H1 (cell line): ENCODE measurements around the gene PHACTR2. TPM values are rescaled to one million over a fixed set of nuclear protein-coding genes. Genes with fewer than 3 reads are reported as not detected.

ENCODE experiments used
- CTCF ChIA-PET: fragments of 300-600 bp; sonication (Branson Sonifier 250); formaldehyde crosslinking; loops from one replicate; lab custom pipeline; 2021; ENCODE audit not compliant: partially characterized antibody; lab: Charles Lee
- POLR2A ChIA-PET: fragments of 300-600 bp; sonication (Branson Sonifier 250); formaldehyde crosslinking; loops from one replicate; lab custom pipeline; 2021; ENCODE audit warnings: inconsistent platforms; ENCODE audit not compliant: partially characterized antibody; lab: Charles Lee
- DNase-seq, 2 experiments: peaks; one replicate each; pipeline versions ENCODE4 v3.0.0 to v3.0.0-alpha.2; 2010 to 2022; ENCODE audit warnings: low spot score in 2 of 2, low read depth in 1 of 2, mixed read lengths in 1 of 2
- FAIRE-seq: peaks from 2 replicates; lab custom pipeline; 2011; peaks lifted over from hg19 to GRCh38; lab: Jason Lieb, UNC
- H2AFZ ChIP-seq: 2 replicates; pipeline ENCODE4 v1.8.1; 2012; ENCODE audit warnings: low read length, inconsistent platforms
- H2AK5ac ChIP-seq: 2 replicates; pipeline ENCODE4 v1.6.1; 2013; ENCODE audit warnings: low read depth, low read length
- H2BK120ac ChIP-seq: replicated peaks from 2 replicates; pipeline ENCODE3; 2013; ENCODE audit warnings: low read depth, low read length, inconsistent platforms
- H2BK12ac ChIP-seq: 2 replicates; pipeline ENCODE4 v1.6.1; 2013; ENCODE audit warnings: low read depth, low read length
- H2BK15ac ChIP-seq: 2 replicates; pipeline ENCODE4 v1.6.1; 2013; ENCODE audit warnings: low read length
- H2BK20ac ChIP-seq: 2 replicates; pipeline ENCODE4 v1.6.1; 2013; ENCODE audit warnings: low read length
- H2BK5ac ChIP-seq: 2 replicates; pipeline ENCODE4 v1.6.1; 2013; ENCODE audit warnings: low read depth, low read length
- H3K14ac ChIP-seq: 2 replicates; pipeline ENCODE4 v1.6.1; 2013; ENCODE audit warnings: inconsistent platforms; ENCODE audit not compliant: insufficient read length
- H3K18ac ChIP-seq: 2 replicates; pipeline ENCODE4 v1.6.1; 2013; ENCODE audit warnings: low read length; ENCODE audit errors: extremely low read depth
- H3K23ac ChIP-seq: 2 replicates; pipeline ENCODE4 v1.6.1; 2013; ENCODE audit warnings: inconsistent platforms; ENCODE audit not compliant: insufficient read length
- H3K23me2 ChIP-seq: 2 replicates; pipeline ENCODE4 v1.6.1; 2013; ENCODE audit warnings: low read depth, low read length
- H3K27ac ChIP-seq: 2 replicates; pipeline ENCODE4 v1.6.1; 2011; ENCODE audit warnings: low read depth, low read length, inconsistent platforms
- H3K27me3 ChIP-seq, 4 experiments: replicated peaks in 1 of 4; 1 replicate in 1 of 4; 2 replicates in 3 of 4; pipeline versions ENCODE4 v1.6.1 to v1.8.1; 2011 to 2013; ENCODE audit warnings: low read length in 3 of 4, mild to moderate bottlenecking in 3 of 4, inconsistent platforms in 2 of 4, mixed read lengths in 2 of 4, moderate library complexity in 1 of 4; ENCODE audit not compliant: control insufficient read depth in 3 of 4, insufficient read depth in 3 of 4; ENCODE audit errors: extremely low read depth in 1 of 4
- H3K36me3 ChIP-seq, 4 experiments: 2 replicates each; pipeline versions ENCODE4 v1.6.1 to v1.8.1; 2011 to 2013; ENCODE audit warnings: mild to moderate bottlenecking in 4 of 4, low read length in 3 of 4, moderate library complexity in 2 of 4, control low read depth in 1 of 4, inconsistent platforms in 1 of 4; ENCODE audit not compliant: insufficient read depth in 4 of 4, control insufficient read depth in 2 of 4
- H3K4ac ChIP-seq: replicated peaks from 2 replicates; pipeline ENCODE3; 2013; ENCODE audit warnings: low read length, low read depth, mixed read lengths, inconsistent platforms; ENCODE audit not compliant: insufficient read length
- H3K4me1 ChIP-seq, 4 experiments: replicated peaks in 1 of 4; 1 replicate in 1 of 4; 2 replicates in 3 of 4; pipeline versions ENCODE4 v1.6.1 to v1.8.1; 2011 to 2013; ENCODE audit warnings: low read length in 3 of 4, inconsistent platforms in 2 of 4, mixed read lengths in 1 of 4; ENCODE audit not compliant: insufficient read depth in 4 of 4, control insufficient read depth in 3 of 4
- H3K4me2 ChIP-seq, 2 experiments: 2 replicates each; pipeline versions ENCODE4 v1.6.1 to v1.8.1; 2011 to 2013; ENCODE audit warnings: low read depth in 2 of 2, low read length in 2 of 2, control low read depth in 1 of 2, inconsistent platforms in 1 of 2, mild to moderate bottlenecking in 1 of 2; ENCODE audit not compliant: insufficient read depth in 1 of 2
- H3K4me3 ChIP-seq, 4 experiments: fragments of 200-600, 300-600 bp in 1 of 4; sonication (generic), shearing (Covaris generic), sonication (Bioruptor Twin) in 1 of 4; 2 replicates each; pipeline versions ENCODE4 v1.5.1 to v1.8.1; 2011 to 2016; ENCODE audit warnings: low read length in 4 of 4, low read depth in 3 of 4, control low read depth in 2 of 4, inconsistent platforms in 2 of 4, mild to moderate bottlenecking in 2 of 4, mixed read lengths in 1 of 4, moderate library complexity in 1 of 4; ENCODE audit not compliant: insufficient read depth in 2 of 4; ENCODE audit errors: extremely low read depth in 1 of 4
- H3K56ac ChIP-seq: replicated peaks from 2 replicates; pipeline ENCODE3; 2013; ENCODE audit warnings: low read depth, mild to moderate bottlenecking, mixed read lengths, low read length, inconsistent platforms; ENCODE audit not compliant: insufficient read length
- H3K79me1 ChIP-seq: 2 replicates; pipeline ENCODE4 v1.6.1; 2013; ENCODE audit warnings: low read depth, low read length, control low read depth
- H3K79me2 ChIP-seq, 2 experiments: 2 replicates each; pipeline versions ENCODE4 v1.6.1 to v1.8.1; 2012 to 2013; ENCODE audit warnings: low read length in 2 of 2, mild to moderate bottlenecking in 2 of 2, inconsistent platforms in 1 of 2; ENCODE audit not compliant: insufficient read depth in 2 of 2, control insufficient read depth in 1 of 2
- H3K9ac ChIP-seq, 4 experiments: replicated peaks in 1 of 4; 1 replicate in 1 of 4; 2 replicates in 3 of 4; pipeline versions ENCODE4 v1.6.1 to v1.8.1; 2011 to 2013; ENCODE audit warnings: low read depth in 3 of 4, low read length in 3 of 4, control low read depth in 2 of 4, mild to moderate bottlenecking in 2 of 4, moderate library complexity in 2 of 4, inconsistent platforms in 1 of 4; ENCODE audit errors: extremely low read depth in 1 of 4
- H3K9me3 ChIP-seq, 2 experiments: 2 replicates each; pipeline versions ENCODE4 v1.6.1 to v1.8.1; 2012 to 2013; ENCODE audit warnings: mild to moderate bottlenecking in 2 of 2, moderate library complexity in 2 of 2, control low read depth in 1 of 2, inconsistent platforms in 1 of 2, low read depth in 1 of 2, low read length in 1 of 2, mixed read lengths in 1 of 2; ENCODE audit not compliant: insufficient read depth in 2 of 2
- H4K20me1 ChIP-seq, 2 experiments: replicated peaks in 1 of 2; 2 replicates each; pipeline versions ENCODE3 to v1.8.1; 2011 to 2013; ENCODE audit warnings: inconsistent platforms in 2 of 2, low read length in 2 of 2, mild to moderate bottlenecking in 1 of 2; ENCODE audit not compliant: insufficient read depth in 2 of 2, control insufficient read depth in 1 of 2
- H4K5ac ChIP-seq: 2 replicates; pipeline ENCODE4 v1.6.1; 2013; ENCODE audit warnings: low read length, low read depth, mixed read lengths, inconsistent platforms; ENCODE audit not compliant: insufficient read length
- H4K8ac ChIP-seq: 2 replicates; pipeline ENCODE4 v1.8.0; 2013; ENCODE audit warnings: mild to moderate bottlenecking, moderate library complexity, low read length, inconsistent platforms; ENCODE audit not compliant: insufficient read depth; ENCODE audit errors: extremely low read depth
- H4K91ac ChIP-seq: replicated peaks from 2 replicates; pipeline ENCODE3; 2013; ENCODE audit warnings: low read length, mixed read lengths, inconsistent platforms; ENCODE audit not compliant: insufficient read length
- CBX8 ChIP-seq: fragments of 300-800, 300-1000 bp; sonication (generic); IDR thresholded peaks from 2 replicates; pipeline ENCODE4 v1.7.1; 2016; ENCODE audit warnings: low read depth, low read length, borderline replicate concordance
- CHD1 ChIP-seq: IDR thresholded peaks from 2 replicates; pipeline ENCODE4 v1.6.1; 2012; ENCODE audit warnings: low read depth, low read length, improper control_type of control experiment
- CREB1 ChIP-seq: IDR thresholded peaks from 2 replicates; pipeline ENCODE4 v1.6.1; 2012; ENCODE audit warnings: inconsistent platforms
- CTBP2 ChIP-seq: IDR thresholded peaks from 2 replicates; pipeline ENCODE4 v1.7.0; 2011; ENCODE audit warnings: borderline replicate concordance, mild to moderate bottlenecking, moderate library complexity, mixed read lengths, low read length; ENCODE audit not compliant: insufficient read depth, insufficient read length
- HDAC2 ChIP-seq, 2 experiments: fragments of 300-600 bp in 1 of 2; sonication (generic) in 1 of 2; IDR thresholded peaks; 2 replicates each; pipeline ENCODE4 v1.6.1; 2011 to 2012; ENCODE audit warnings: low read depth in 2 of 2, low read length in 2 of 2, mild to moderate bottlenecking in 2 of 2, moderate library complexity in 2 of 2, borderline replicate concordance in 1 of 2, inconsistent platforms in 1 of 2
- RBBP5 ChIP-seq: IDR thresholded peaks from 2 replicates; pipeline ENCODE4 v1.7.1; 2012; ENCODE audit warnings: low read depth, mild to moderate bottlenecking, inconsistent platforms, low read length, moderate library complexity, borderline replicate concordance
- SIX5 ChIP-seq: IDR thresholded peaks from 2 replicates; pipeline ENCODE4 v1.6.1; 2011; ENCODE audit warnings: mild to moderate bottlenecking, low read depth, low read length
- SRF ChIP-seq: IDR thresholded peaks from 2 replicates; pipeline ENCODE4 v1.6.1; 2011; ENCODE audit warnings: mild to moderate bottlenecking, low read depth, low read length, moderate library complexity
- TEAD4 ChIP-seq: IDR thresholded peaks from 2 replicates; pipeline ENCODE4 v1.6.1; 2012; ENCODE audit warnings: low read depth, low read length, inconsistent platforms, mixed read lengths
- WGBS, 2 experiments: shearing (Covaris generic) in 1 of 2; methylation state at CpG; one replicate each; pipeline versions ENCODE4 v1.1.6 to v1.1.7; 2013 to 2015; ENCODE audit warnings: low lambda C conversion rate in 2 of 2, mixed read lengths in 2 of 2, inconsistent platforms in 1 of 2, low coverage in 1 of 2, missing lambda C conversion rate in 1 of 2; ENCODE audit not compliant: insufficient replicate concordance in 2 of 2, insufficient coverage in 1 of 2, insufficient read length in 1 of 2; ENCODE audit errors: extremely low coverage in 1 of 2, missing lambda C conversion rate in 1 of 2; 5-methylcytosine and 5-hydroxymethylcytosine counted together
- polyA plus RNA-seq, 7 experiments: library from polyadenylated mRNA; depleted of rRNA in 3 of 7; stranded (reverse) in 5 of 7; unstranded in 2 of 7; fragments of >200 nt in 5 of 7; fragments of 200-250 nt in 2 of 7; gene quantifications; 1 replicate in 5 of 7; 2 replicates in 1 of 7; 4 replicates in 1 of 7; pipeline versions ENCODE4 v1.2.1 to v1.2.3, GENCODE V29; 2011 to 2013; ENCODE audit warnings: missing spikeins in 2 of 7, mixed read lengths in 2 of 7
- total RNA-seq: library from RNA; stranded (reverse); fragmentation: NEBNext Ultra II Directional; extraction: Animal tissue kit (Norgen Biotek cat#: 25700); gene quantifications from 2 replicates; pipeline ENCODE4 v1.2.1, GENCODE V29; 2021
- TF ChIP-seq, protein P1 (sequence below): IDR thresholded peaks from 2 replicates; pipeline ENCODE4 v1.6.1; 2012; ENCODE audit warnings: inconsistent platforms
- TF ChIP-seq, protein P2 (sequence below): IDR thresholded peaks from 2 replicates; pipeline ENCODE4 v1.6.1; 2012; ENCODE audit warnings: low read length, inconsistent platforms
- TF ChIP-seq, protein P3 (sequence below): IDR thresholded peaks from 2 replicates; pipeline ENCODE4 v1.6.1; 2012; ENCODE audit warnings: inconsistent platforms

The PHACTR2 gene
- total and polyA plus RNA-seq, 2 of the 8 experiments (the other 6 are each of a cell fraction or from before 2014, with no cell fraction given): 16.9 to 131 TPM

DNA sequence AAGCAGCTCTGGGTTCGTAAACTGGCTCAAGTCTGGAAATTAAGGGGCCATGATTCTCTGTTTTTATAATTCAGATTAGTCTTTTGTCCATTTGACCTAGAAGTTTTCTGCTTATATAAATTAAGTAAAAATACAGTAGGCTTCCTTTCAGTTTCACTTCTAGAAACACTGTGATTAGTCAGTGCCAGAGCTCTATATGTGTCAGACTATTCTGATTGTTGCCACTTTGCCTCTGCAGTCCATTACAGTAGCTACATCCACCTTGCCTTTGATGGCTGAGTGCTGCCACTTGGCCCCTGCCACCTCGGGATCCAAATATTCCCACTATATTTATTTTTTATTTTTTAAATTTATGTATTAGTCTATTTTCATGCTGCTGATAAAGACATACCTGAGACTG is 194.4 kb downstream of the PHACTR2 start:
- Histone ChIP-seq H4K20me1 (no peaks in the 10 kb centered on the region), H3K79me2 (no peaks in the 10 kb centered on the region)
- CTCF ChIA-PET: interaction anchor here (0.8 to 1.2 kb wide), 4 partner anchors 13 to 359 kb away, joined by 3 to 6 read pairs (median 3); no protein-coding TSS in a partner anchor

More for the DNA sequence above, 194.4 kb downstream of the PHACTR2 start:
- Histone ChIP-seq H3K56ac (no peak overlapping the region), H2BK15ac (no peak overlapping the region), H3K4me1 (no peaks in the 10 kb centered on the region), H2BK20ac (no peak overlapping the region), H3K36me3 (no peaks in the 10 kb centered on the region), H3K27ac (no peak overlapping the region), H4K8ac (no peak overlapping the region), H3K23me2 (no peaks in the 10 kb centered on the region), H4K91ac (no peak overlapping the region), H3K4me3 (no peak overlapping the region), H2BK5ac (no peak overlapping the region), H3K18ac (no peak overlapping the region), H3K4ac (no peak overlapping the region), H3K4me2 (no peak overlapping the region), H2AFZ (no peak overlapping the region), H2AK5ac (no peak overlapping the region), H3K79me1 (no peaks in the 10 kb centered on the region), H2BK12ac (no peak overlapping the region), H3K9ac (no peak overlapping the region), H3K23ac (no peak overlapping the region), H3K27me3 (no peaks in the 10 kb centered on the region), H3K9me3 (peaks cover 2 to 3% of the 10 kb centered on the region in 2 experiments; a peak in 2 of 4 replicates), H4K5ac (no peak overlapping the region), H2BK120ac (no peak overlapping the region), H3K14ac (no peak overlapping the region)
- DNase-seq (no peak), FAIRE-seq (no peak)
- POLR2A ChIA-PET: no interaction called here
- 85% methylated on average over 2 of the region's 2 CpGs; no CpG with 5 or more reads in 1 of the 2 experiments for WGBS, 2 experiments
- TF ChIP-seq HDAC2 (IDR thresholded peaks at IDR 0.05; ENCODE audit: borderline replicate concordance in 1 of 2, low read depth in 2 of 2, low read length in 2 of 2) (no peak), CBX8 (no peak), CHD1 (no peak), CREB1 (no peak), TEAD4 (no peak), CTBP2 (no peak), SRF (no peak), SIX5 (no peak), RBBP5 (no peak)
- TF ChIP-seq, protein P1, sequence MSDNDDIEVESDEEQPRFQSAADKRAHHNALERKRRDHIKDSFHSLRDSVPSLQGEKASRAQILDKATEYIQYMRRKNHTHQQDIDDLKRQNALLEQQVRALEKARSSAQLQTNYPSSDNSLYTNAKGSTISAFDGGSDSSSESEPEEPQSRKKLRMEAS: no peak
- TF ChIP-seq, protein P2, sequence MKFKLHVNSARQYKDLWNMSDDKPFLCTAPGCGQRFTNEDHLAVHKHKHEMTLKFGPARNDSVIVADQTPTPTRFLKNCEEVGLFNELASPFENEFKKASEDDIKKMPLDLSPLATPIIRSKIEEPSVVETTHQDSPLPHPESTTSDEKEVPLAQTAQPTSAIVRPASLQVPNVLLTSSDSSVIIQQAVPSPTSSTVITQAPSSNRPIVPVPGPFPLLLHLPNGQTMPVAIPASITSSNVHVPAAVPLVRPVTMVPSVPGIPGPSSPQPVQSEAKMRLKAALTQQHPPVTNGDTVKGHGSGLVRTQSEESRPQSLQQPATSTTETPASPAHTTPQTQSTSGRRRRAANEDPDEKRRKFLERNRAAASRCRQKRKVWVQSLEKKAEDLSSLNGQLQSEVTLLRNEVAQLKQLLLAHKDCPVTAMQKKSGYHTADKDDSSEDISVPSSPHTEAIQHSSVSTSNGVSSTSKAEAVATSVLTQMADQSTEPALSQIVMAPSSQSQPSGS: no peak
- TF ChIP-seq, protein P3, sequence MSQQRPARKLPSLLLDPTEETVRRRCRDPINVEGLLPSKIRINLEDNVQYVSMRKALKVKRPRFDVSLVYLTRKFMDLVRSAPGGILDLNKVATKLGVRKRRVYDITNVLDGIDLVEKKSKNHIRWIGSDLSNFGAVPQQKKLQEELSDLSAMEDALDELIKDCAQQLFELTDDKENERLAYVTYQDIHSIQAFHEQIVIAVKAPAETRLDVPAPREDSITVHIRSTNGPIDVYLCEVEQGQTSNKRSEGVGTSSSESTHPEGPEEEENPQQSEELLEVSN: no peak
